Stimulated activated CD4-positive, alpha-beta T cell treated with anti-CD3 and anti-CD28 coated beads, TNF-alpha, amount 100 ng/mL, for 24 hours (primary cell): ENCODE measurements around the gene CELF3.
"Not testable (repeated sequence)": the region's sequence is repeated elsewhere in the genome, so short reads cannot be mapped to it uniquely, and the experiment has no call there.

Experiments used
- DNase-seq, 3 experiments: peaks; one replicate each; pipeline ENCODE4 v3.0.0-alpha.2; 2020; ENCODE audit warnings: low read depth in 3 of 3

The CELF3 gene

GRCh38 chr1:151703813-151704212, 12.8 kb downstream of the CELF3 start:
- DNase-seq, result no peak

- no peak for DNase-seq
These were observed 13.7 kb downstream of the CELF3 start for GRCh38 chr1:151702936-151703335.

DNA sequence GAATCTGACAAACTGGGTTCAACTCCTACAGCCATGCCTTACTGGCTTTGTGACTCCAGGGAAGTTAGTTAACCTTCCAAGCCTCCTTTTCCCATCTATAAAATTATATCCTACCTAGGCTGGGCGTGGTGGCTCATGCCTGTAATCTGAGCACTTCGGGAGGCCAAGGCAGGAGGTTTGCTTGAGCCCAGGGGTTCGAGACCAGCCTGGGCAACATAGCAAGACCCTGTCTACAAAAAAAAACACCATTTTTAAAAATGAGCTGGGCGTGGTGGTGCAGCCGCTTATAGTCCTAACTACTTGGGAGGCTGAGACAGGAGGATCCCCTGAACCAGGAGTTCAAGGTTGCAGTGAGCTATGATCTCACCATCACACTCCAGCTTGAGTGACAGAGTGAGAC, 15.1 kb downstream of the CELF3 start:
- DNase-seq, result no peak

DNA sequence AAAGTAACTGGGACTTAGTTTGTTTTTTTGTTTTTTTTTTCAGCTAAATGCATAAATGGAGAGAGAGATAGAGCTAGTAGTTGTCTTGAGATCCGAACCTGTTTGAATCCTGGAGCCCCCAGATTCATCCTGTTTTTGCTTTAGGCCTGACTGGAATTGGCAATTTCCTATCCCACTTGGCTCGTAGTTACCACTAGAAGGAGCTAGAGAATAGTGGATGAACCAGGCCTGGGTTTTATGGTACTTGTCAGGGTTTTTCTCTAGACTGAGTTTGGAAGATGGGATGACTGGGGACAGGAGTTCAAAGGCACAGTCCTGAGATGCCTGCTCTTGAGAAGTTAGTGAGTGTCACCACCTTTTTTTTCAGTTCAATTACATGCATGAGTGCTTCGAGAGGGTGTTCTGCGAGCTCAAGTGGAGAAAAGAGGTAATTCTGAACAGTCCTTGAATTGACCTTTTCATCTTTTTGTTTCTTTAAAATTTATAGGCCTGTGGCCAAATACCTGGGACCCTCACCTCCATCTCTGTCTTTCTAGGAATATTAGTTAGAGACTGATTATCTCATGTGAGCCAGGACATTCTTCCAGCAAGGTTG, 23.4 kb downstream of the CELF3 start:
- DNase-seq, result no peak

DNA sequence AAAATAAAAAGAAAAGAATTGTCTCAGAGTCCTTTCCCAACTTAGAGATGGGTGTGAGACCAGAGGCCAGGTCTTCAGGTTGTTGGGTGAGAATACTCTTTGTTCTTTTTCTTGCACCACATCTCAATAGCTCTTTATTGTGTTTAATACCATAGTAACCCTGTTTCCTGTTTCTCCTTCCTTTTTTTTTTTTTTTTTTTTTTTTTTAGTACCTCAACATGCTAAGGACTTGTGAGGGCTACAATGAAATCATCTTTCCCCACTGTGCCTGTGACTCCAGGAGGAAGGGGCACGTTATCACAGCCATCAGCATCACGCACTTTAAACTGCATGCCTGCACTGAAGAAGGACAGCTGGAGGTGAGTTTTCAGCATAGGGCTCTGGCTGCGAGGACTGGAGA, 24.4 kb downstream of the CELF3 start:
- DNase-seq, result no peak

- DNase-seq, result no peak
These were observed 27.1 kb downstream of the CELF3 start for GRCh38 chr1:151689494-151689893.

- no peak for DNase-seq
These were observed 30.0 kb downstream of the CELF3 start for GRCh38 chr1:151686561-151686960.

- DNase-seq, result no peak
These were observed 32.5 kb downstream of the CELF3 start for GRCh38 chr1:151684128-151684527.

GRCh38 chr1:151682901-151683300, 33.7 kb downstream of the CELF3 start:
- not testable (repeated sequence) for DNase-seq

- no peak for DNase-seq
These were observed 34.7 kb downstream of the CELF3 start for GRCh38 chr1:151681923-151682322.

DNA sequence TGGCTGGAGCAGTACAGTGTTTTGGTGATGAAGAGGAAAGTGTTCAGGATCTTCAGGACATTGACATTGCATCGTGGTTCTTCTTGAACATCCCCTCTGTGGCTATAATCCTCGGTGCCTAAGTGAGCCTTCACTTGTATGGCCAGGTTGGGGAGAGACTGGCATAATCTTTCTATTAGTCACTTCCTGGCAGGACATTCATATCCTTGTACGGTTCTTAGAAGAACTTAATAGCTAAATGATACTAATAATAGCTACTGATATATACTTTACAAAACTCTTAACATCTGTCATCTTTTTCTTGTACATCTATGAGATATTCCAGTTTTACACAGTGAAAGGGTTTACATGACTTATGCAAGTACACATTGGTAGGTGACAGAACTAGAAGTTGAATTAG, 35.8 kb downstream of the CELF3 start:
- no peak for DNase-seq

GRCh38 chr1:151680391-151680790, 36.2 kb downstream of the CELF3 start:
- no peak for DNase-seq

DNA sequence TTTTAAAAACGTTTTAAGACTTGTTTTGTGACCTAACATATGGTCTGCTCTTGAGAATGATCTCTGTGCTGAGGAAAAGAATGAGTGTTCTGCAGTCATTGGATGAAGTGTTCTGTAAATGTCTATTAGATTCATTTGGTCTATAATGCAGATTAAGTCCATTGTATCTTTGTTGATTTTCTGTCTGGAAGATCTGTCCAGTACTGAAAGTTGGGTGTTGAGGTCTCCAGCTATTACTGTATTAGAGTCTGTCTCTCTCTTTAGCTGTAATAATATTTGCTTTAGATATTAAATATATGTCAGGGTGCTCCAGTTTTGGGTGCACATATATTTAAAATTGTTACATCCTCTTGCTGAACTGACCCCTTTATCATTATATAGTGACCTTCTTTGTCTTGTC, 43.2 kb downstream of the CELF3 start:
- no peak for DNase-seq

DNA sequence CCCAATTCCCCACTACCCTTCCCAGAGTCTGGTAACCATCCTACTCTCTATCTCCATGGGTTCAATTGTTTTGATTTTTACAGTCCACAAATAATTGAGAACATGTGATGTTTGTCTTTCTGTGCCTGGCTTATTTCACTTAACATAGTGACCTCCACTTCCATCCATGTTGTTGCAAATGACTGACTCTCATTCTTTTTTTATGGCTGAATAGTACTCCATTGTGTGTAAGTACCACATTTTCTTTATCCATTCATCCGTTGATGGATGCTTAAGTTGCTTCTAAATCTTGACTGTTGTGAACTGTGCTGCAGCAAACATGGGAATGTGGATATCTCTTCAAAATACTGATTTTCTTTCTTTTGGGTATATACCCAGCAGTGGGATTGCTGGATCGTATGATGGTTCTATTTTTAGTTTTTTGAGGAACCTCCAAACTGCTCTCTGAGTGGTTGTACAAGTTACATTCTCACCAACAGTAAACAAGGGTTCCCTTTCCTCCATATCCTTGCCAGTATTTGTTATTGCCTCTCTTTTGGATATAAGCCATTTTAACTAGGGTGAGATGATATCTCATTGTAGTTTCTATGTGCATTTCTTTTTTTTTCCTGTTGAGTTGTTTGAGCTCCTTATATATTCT, 46.4 kb downstream of the CELF3 start:
- DNase-seq, result not testable (repeated sequence)

- DNase-seq, result no peak
These were observed 48.5 kb downstream of the CELF3 start for GRCh38 chr1:151668090-151668489.

GRCh38 chr1:151661751-151662150, 54.9 kb downstream of the CELF3 start:
- no peak for DNase-seq

GRCh38 chr1:151655371-151655770, 61.2 kb downstream of the CELF3 start:
- no peak for DNase-seq

DNA sequence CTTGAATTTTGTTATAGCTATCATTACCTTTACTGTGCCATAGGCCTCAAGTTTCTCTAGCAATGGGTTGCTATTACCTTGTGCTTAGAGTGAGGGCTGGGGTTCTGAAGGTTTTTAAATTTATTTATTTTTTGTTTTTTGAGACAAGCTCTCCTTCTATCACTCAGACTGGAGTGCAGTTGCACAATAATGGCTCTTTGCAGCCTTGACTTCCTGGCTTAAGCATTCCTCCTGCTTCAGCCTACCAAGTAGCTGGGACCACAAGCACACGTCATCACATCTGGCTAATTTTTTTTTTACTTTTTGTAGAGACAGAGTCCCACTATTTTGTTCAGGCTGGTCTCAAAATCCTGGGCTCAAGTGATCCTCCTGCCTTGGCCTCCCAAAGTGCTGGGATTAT, 63.2 kb downstream of the CELF3 start:
- DNase-seq, result no peak
